Measurements from ENCODE around the gene SNRPD2. TPM values are rescaled to one million over a fixed set of nuclear protein-coding genes. Genes with fewer than 3 reads are reported as not detected.

The SNRPD2 gene
- total RNA-seq, 1 donor from 2014 or later, result 180 TPM

GRCh38 chr19:45667620-45668341, 24.0 kb downstream of the SNRPD2 start, which contains the start of gene GIPR:
Gene GIPR, plus strand, starts transcription at chr19:45668221. Its CDS starts 1,300 bp downstream, at chr19:45669521.
- Histone ChIP-seq H3K27me3 (peaks cover 8% of the 10 kb centered on the region), H3K4me1 (peaks cover 35% of the 10 kb centered on the region), H3K27ac (no peak within 1 kb of the TSS), H3K9me3 (no peaks in the 10 kb centered on the region), H3K4me3 (peak within 1 kb of the TSS; percentile 35 to 38), H3K36me3 (no peaks in the 10 kb centered on the region)
- intact Hi-C loops (cut with DNase I), result no loop called here
- TF ChIP-seq POLR2A (IDR thresholded peaks at IDR 0.05), result no peak
- peak in 1 of 2 donors; percentile 12 for TF ChIP-seq POLR2AphosphoS5 (IDR thresholded peaks at IDR 0.05; ENCODE audit: insufficient read depth in 1 of 2, low read depth in 1 of 2)
- no peak for TF ChIP-seq CTCF (IDR thresholded peaks at IDR 0.05)
- no peak for DNase-seq (ENCODE audit: extremely low spot score in 2 of 2)

- Histone ChIP-seq H3K9me3 (no peaks in the 10 kb centered on the region), H3K36me3 (no peaks in the 10 kb centered on the region), H3K4me1 (peaks cover 23% of the 10 kb centered on the region), H3K4me3 (no peak overlapping the region), H3K27ac (no peak overlapping the region), H3K27me3 (peaks cover under 1% of the 10 kb centered on the region)
- intact Hi-C loops (cut with DNase I), result no loop called here
- DNase-seq (ENCODE audit: extremely low spot score in 2 of 2), result no peak
- no peak for TF ChIP-seq POLR2A (IDR thresholded peaks at IDR 0.05)
- no peak for TF ChIP-seq POLR2AphosphoS5 (IDR thresholded peaks at IDR 0.05; ENCODE audit: insufficient read depth in 1 of 2, low read depth in 1 of 2)
- TF ChIP-seq CTCF (IDR thresholded peaks at IDR 0.05), result no peak
These were observed 27.2 kb downstream of the SNRPD2 start for GRCh38 chr19:45664575-45664974.

- TF ChIP-seq CTCF (IDR thresholded peaks at IDR 0.05) (no peak), POLR2AphosphoS5 (IDR thresholded peaks at IDR 0.05; ENCODE audit: insufficient read depth in 1 of 2, low read depth in 1 of 2) (no peak), POLR2A (IDR thresholded peaks at IDR 0.05) (no peak)
- H3K9me3 ChIP-seq, result no peaks in the 10 kb centered on the region
- H3K4me1 ChIP-seq, result peaks cover 16% of the 10 kb centered on the region
- intact Hi-C loops (cut with DNase I), result no loop called here
- no peak overlapping the region for H3K27ac ChIP-seq
- no peak for DNase-seq (ENCODE audit: extremely low spot score in 2 of 2)
- H3K36me3 ChIP-seq, result no peaks in the 10 kb centered on the region
- H3K4me3 ChIP-seq, result no peak overlapping the region
- H3K27me3 ChIP-seq, result no peaks in the 10 kb centered on the region
These were observed 28.0 kb downstream of the SNRPD2 start for GRCh38 chr19:45663800-45664199.

- Histone ChIP-seq H3K4me3 (no peak overlapping the region), H3K9me3 (no peaks in the 10 kb centered on the region), H3K27ac (no peak overlapping the region), H3K36me3 (no peaks in the 10 kb centered on the region), H3K4me1 (no peaks in the 10 kb centered on the region), H3K27me3 (no peaks in the 10 kb centered on the region)
- TF ChIP-seq CTCF (IDR thresholded peaks at IDR 0.05), result no peak
- no peak for TF ChIP-seq POLR2AphosphoS5 (IDR thresholded peaks at IDR 0.05; ENCODE audit: insufficient read depth in 1 of 2, low read depth in 1 of 2)
- no peak for TF ChIP-seq POLR2A (IDR thresholded peaks at IDR 0.05)
- no peak for DNase-seq (ENCODE audit: extremely low spot score in 2 of 2)
- intact Hi-C loops (cut with DNase I), result no loop called here
These were observed 31.1 kb downstream of the SNRPD2 start for GRCh38 chr19:45660636-45661035.

- Histone ChIP-seq H3K27me3 (no peaks in the 10 kb centered on the region), H3K4me3 (no peak overlapping the region), H3K4me1 (no peaks in the 10 kb centered on the region), H3K36me3 (no peaks in the 10 kb centered on the region), H3K9me3 (no peaks in the 10 kb centered on the region), H3K27ac (no peak overlapping the region)
- DNase-seq (ENCODE audit: extremely low spot score in 2 of 2), result no peak
- intact Hi-C loops (cut with DNase I), result no loop called here
- TF ChIP-seq POLR2A (IDR thresholded peaks at IDR 0.05) (no peak), CTCF (IDR thresholded peaks at IDR 0.05) (no peak), POLR2AphosphoS5 (IDR thresholded peaks at IDR 0.05; ENCODE audit: insufficient read depth in 1 of 2, low read depth in 1 of 2) (no peak)
These were observed 32.5 kb downstream of the SNRPD2 start for GRCh38 chr19:45659096-45659729.

Data from vagina (tissue), 2 donors.